Measurements from ENCODE around the gene ZNF737. TPM values are rescaled to one million over a fixed set of nuclear protein-coding genes. Genes with fewer than 3 reads are reported as not detected.

The ZNF737 gene
- total and polyA plus RNA-seq, 2 of the 4 experiments (the other 2 are of a cell fraction): 2.0 to 5.0 TPM

DNA sequence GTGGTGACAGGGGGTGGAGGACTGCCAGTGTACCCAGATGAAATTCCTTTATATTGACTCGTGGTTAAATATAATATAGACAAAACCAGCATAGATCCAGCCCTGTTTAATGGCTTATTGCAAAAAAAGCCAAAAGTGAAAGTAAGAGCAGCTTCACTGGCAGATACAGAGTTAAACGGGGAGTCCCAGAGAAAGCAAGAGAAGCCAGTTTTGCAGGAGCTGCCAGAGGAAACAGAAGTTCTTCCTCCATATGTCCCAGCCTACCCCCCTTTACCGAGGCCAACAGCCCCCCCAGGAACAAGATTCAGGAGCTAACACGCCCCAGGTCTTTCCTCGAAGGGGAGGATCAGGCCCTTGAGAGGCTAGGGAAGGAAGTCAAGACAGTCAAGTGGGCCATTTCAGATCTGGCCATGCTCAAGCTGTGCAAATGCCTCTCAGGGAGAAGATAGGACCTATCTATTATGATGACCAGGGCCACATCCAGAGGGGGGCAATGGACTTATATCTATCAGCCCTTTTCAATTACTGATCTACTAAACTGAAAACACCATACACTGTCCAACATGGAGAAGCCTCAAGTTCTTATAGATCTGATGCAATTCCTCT is 47.2 kb upstream of the ZNF737 start:
- Histone ChIP-seq H4K5ac (ENCODE audit: low read depth, low read length) (no peak overlapping the region), H3K56ac (ENCODE audit: extremely low read depth, insufficient read depth, low read length) (no peak overlapping the region), H3K4me1 (ENCODE audit: control insufficient read depth, insufficient read depth, low read length) (no peaks in the 10 kb centered on the region), H3K4me2 (ENCODE audit: low read depth, low read length) (no peak overlapping the region), H4K20me1 (ENCODE audit: insufficient read depth, low read length) (no peaks in the 10 kb centered on the region), H3K23ac (ENCODE audit: low read depth, low read length) (no peak overlapping the region), H3K9me3 (ENCODE audit: control insufficient read depth, insufficient read depth, low read length) (peaks cover 25% of the 10 kb centered on the region), H4K8ac (ENCODE audit: low read depth in 2 of 2, low read length in 2 of 2) (no peak overlapping the region), H3K79me1 (ENCODE audit: low read depth in 1 of 2, low read length in 2 of 2) (no peaks in the 10 kb centered on the region), H3K9me1 (ENCODE audit: insufficient read depth, low read length) (no peaks in the 10 kb centered on the region), H2AK9ac (replicated peaks; ENCODE audit: low read depth, low read length, poor library complexity) (no peak overlapping the region), H3K27ac (ENCODE audit: insufficient read depth, low read length) (no peak overlapping the region), H2BK120ac (ENCODE audit: low read depth, low read length) (no peak overlapping the region), H3K9ac (ENCODE audit: low read depth, low read length) (no peak overlapping the region), H3K14ac (replicated peaks; ENCODE audit: low read depth, low read length) (no peak overlapping the region), H2AFZ (replicated peaks; ENCODE audit: low read length, poor library complexity) (no peak overlapping the region), H4K91ac (ENCODE audit: insufficient read depth, low read depth, low read length) (no peak overlapping the region), H3K27me3 (ENCODE audit: control insufficient read depth, insufficient read depth, low read length) (no peaks in the 10 kb centered on the region), H2BK20ac (ENCODE audit: low read depth, low read length) (no peak overlapping the region), H2AK5ac (ENCODE audit: low read depth, low read length) (no peak overlapping the region), H3K4me3 (ENCODE audit: insufficient read depth, low read depth, low read length) (no peak overlapping the region), H3K18ac (ENCODE audit: low read depth, low read length) (no peak overlapping the region), H3K4ac (ENCODE audit: low read depth, low read length) (no peak overlapping the region), H3K36me3 (ENCODE audit: control insufficient read depth, insufficient read depth, low read length) (no peaks in the 10 kb centered on the region), H2BK5ac (ENCODE audit: low read depth, low read length, poor library complexity, severe bottlenecking) (no peak overlapping the region), H2BK15ac (ENCODE audit: low read depth, low read length) (no peak overlapping the region)
- WGBS, 2 experiments (ENCODE audit: extremely low coverage in 2 of 2, insufficient read length in 1 of 2): 60% methylated on average over 1 of the region's 5 CpGs; no CpG with 5 or more reads in 1 of the 2 experiments
- DNase-seq (no peak), ATAC-seq (ENCODE audit: low read depth) (no peak; the same call in 1 of the 2 replicates)
- dilution Hi-C loops (cut with HindIII; ENCODE audit: low sequenced_read_pairs, unreplicated experiment): no loop called here
- BruUV-seq (replicated peaks): no TSS peak
- ChIA-PET POLR2A (ENCODE audit: unreplicated experiment) (no interaction called here), CTCF (interaction anchor here (0.6 kb wide), 1 partner anchor 84 kb away, joined by 3 read pairs; no protein-coding TSS in a partner anchor)
- TF ChIP-seq SMC3 (IDR thresholded peaks at IDR 0.05; ENCODE audit: low read depth, low read length): no peak
- TF ChIP-seq MXI1 (IDR thresholded peaks at IDR 0.05; ENCODE audit: borderline replicate concordance, low read depth, low read length): no peak
- TF ChIP-seq CHD1 (IDR thresholded peaks at IDR 0.05; ENCODE audit: low read depth, low read length): no peak
- no peak for TF ChIP-seq MAFK (IDR thresholded peaks at IDR 0.05; ENCODE audit: low read depth, low read length)
- TF ChIP-seq NFE2L2 (IDR thresholded peaks at IDR 0.05; ENCODE audit: low read depth, low read length): no peak
- no peak for TF ChIP-seq CEBPB (IDR thresholded peaks at IDR 0.05; ENCODE audit: low read depth, low read length)
- no peak for TF ChIP-seq POLR2A (IDR thresholded peaks at IDR 0.05; ENCODE audit: low read depth, low read length)
- no peak for TF ChIP-seq MAZ (IDR thresholded peaks at IDR 0.05; ENCODE audit: borderline replicate concordance, low read depth, low read length)
- TF ChIP-seq USF2 (IDR thresholded peaks at IDR 0.05; ENCODE audit: low read depth, low read length): no peak
- no peak for TF ChIP-seq BHLHE40 (IDR thresholded peaks at IDR 0.05; ENCODE audit: low read depth, low read length)
- TF ChIP-seq FOS (IDR thresholded peaks at IDR 0.05; ENCODE audit: low read depth, low read length): no peak
- TF ChIP-seq RFX5 (IDR thresholded peaks at IDR 0.05; ENCODE audit: low read depth, low read length): no peak
- TF ChIP-seq ELK1 (IDR thresholded peaks at IDR 0.05; ENCODE audit: borderline replicate concordance, low read depth, low read length): no peak
- in situ Hi-C loops (cut with MboI; ENCODE audit: low sequenced_read_pairs): no loop called here
- intact Hi-C loops (cut with micrococcal nuclease): no loop called here

Measured in IMR-90 (cell line).